ENCODE data around the gene IL21R. TPM values are rescaled to one million over a fixed set of nuclear protein-coding genes. Genes with fewer than 3 reads are reported as not detected.
A peak's percentile ranks its signal among the peaks of the same experiment; 100 is the strongest.

The IL21R gene
- total RNA-seq, 4 donors from 2014 or later: 0.23 to 0.40 (median 0.25) TPM; not detected in 1

GRCh38 chr16:27491894-27492587 is 90.1 kb downstream of the IL21R start:
- WGBS, 2 donors (ENCODE audit: low coverage in 1 of 2): 67 to 72% methylated on average over 5 to 8 of the region's 16 CpGs
- Histone ChIP-seq H3K27ac (peak overlapping the region in 3 of 4 donors; percentile 1 to 27 (median 8)), H3K9me3 (no peaks in the 10 kb centered on the region), H3K4me3 (no peak overlapping the region), H3K36me3 (peaks cover 0 to 100% of the 10 kb centered on the region in 2 donors), H3K27me3 (no peaks in the 10 kb centered on the region), H3K4me1 (no peaks in the 10 kb centered on the region)
- TF ChIP-seq POLR2A (IDR thresholded peaks at IDR 0.05): no peak
- no peak for TF ChIP-seq POLR2AphosphoS5 (IDR thresholded peaks at IDR 0.05)
- TF ChIP-seq CTCF (IDR thresholded peaks at IDR 0.05): no peak
- no peak for TF ChIP-seq EP300 (IDR thresholded peaks at IDR 0.05)
- ATAC-seq: peak; percentile 49

- WGBS, 2 donors (ENCODE audit: low coverage in 1 of 2): 69 to 84% methylated on average over 4 to 5 of the region's 11 CpGs
- Histone ChIP-seq H3K9me3 (no peaks in the 10 kb centered on the region), H3K27me3 (no peaks in the 10 kb centered on the region), H3K4me1 (no peaks in the 10 kb centered on the region), H3K27ac (peak overlapping the region in 1 of 4 donors; percentile 1), H3K4me3 (no peak overlapping the region), H3K36me3 (peaks cover 0 to 100% of the 10 kb centered on the region in 2 donors)
- TF ChIP-seq CTCF (IDR thresholded peaks at IDR 0.05) (no peak), EP300 (IDR thresholded peaks at IDR 0.05) (no peak), POLR2AphosphoS5 (IDR thresholded peaks at IDR 0.05) (no peak), POLR2A (IDR thresholded peaks at IDR 0.05) (no peak)
- no peak for ATAC-seq
These were observed 90.6 kb downstream of the IL21R start for GRCh38 chr16:27492588-27492979.

GRCh38 chr16:27495191-27495590 is 93.2 kb downstream of the IL21R start:
- WGBS, 2 donors (ENCODE audit: low coverage in 1 of 2): 43 to 95% methylated on average over 5 to 7 of the region's 13 CpGs
- Histone ChIP-seq H3K27me3 (no peaks in the 10 kb centered on the region), H3K9me3 (no peaks in the 10 kb centered on the region), H3K36me3 (peaks cover 0 to 100% of the 10 kb centered on the region in 2 donors), H3K4me1 (no peaks in the 10 kb centered on the region), H3K4me3 (no peak overlapping the region), H3K27ac (no peak overlapping the region)
- TF ChIP-seq EP300 (IDR thresholded peaks at IDR 0.05) (no peak), CTCF (IDR thresholded peaks at IDR 0.05) (no peak), POLR2AphosphoS5 (IDR thresholded peaks at IDR 0.05) (no peak), POLR2A (IDR thresholded peaks at IDR 0.05) (no peak)
- ATAC-seq: peak; percentile 28

GRCh38 chr16:27498031-27498825 is 96.3 kb downstream of the IL21R start:
- Histone ChIP-seq H3K36me3 (peaks cover 0 to 100% of the 10 kb centered on the region in 2 donors), H3K4me1 (no peaks in the 10 kb centered on the region), H3K9me3 (no peaks in the 10 kb centered on the region), H3K27me3 (no peaks in the 10 kb centered on the region), H3K27ac (no peak overlapping the region), H3K4me3 (no peak overlapping the region)
- no peak for TF ChIP-seq POLR2A (IDR thresholded peaks at IDR 0.05)
- TF ChIP-seq POLR2AphosphoS5 (IDR thresholded peaks at IDR 0.05): no peak
- TF ChIP-seq CTCF (IDR thresholded peaks at IDR 0.05): no peak
- WGBS, 2 donors (ENCODE audit: low coverage in 1 of 2): 78 to 93% methylated on average over 5 to 7 of the region's 9 CpGs
- ATAC-seq: no peak
